Panc1 (cell line): Measurements from ENCODE around the gene ENAH. TPM values are rescaled to one million over a fixed set of nuclear protein-coding genes. Genes with fewer than 3 reads are reported as not detected.
"Not testable (repeated sequence)": the region's sequence is repeated elsewhere in the genome, so short reads cannot be mapped to it uniquely, and the experiment has no call there.

ENCODE experiments used
- ATAC-seq: fragments of 200-7000 bp; cut with Tn5 transposase; 2 replicates; pipeline ENCODE4 v1.9.1; 2020; ENCODE audit warnings: mild to moderate bottlenecking, moderate library complexity
- BruUV-seq: library from RNA; stranded (reverse); fragments of 400-500 nt; replicated peaks from 2 replicates; lab custom pipeline; 2021; lab: Mats Ljungman, UMichigan
- CTCF ChIA-PET: fragments of 300-600 bp; sonication (Branson Sonifier 250); formaldehyde crosslinking; loops from one replicate; lab custom pipeline; 2022; ENCODE audit warnings: antibody characterized with exemption; lab: Charles Lee
- POLR2A ChIA-PET: fragments of 300-600 bp; sonication (Branson Sonifier 250); formaldehyde crosslinking; loops from one replicate; lab custom pipeline; 2022; ENCODE audit warnings: antibody characterized with exemption; lab: Charles Lee
- DNase-seq: peaks from one replicate; pipeline ENCODE4 v3.0.0-alpha.2; 2010; ENCODE audit warnings: low read depth, low spot score
- H3K27ac ChIP-seq: 2 replicates; pipeline ENCODE4 v1.5.1; 2011; ENCODE audit warnings: mild to moderate bottlenecking, low read length, inconsistent platforms
- H3K27me3 ChIP-seq: fragments of 200-500 bp; sonication (Bioruptor generic); 2 replicates; pipeline ENCODE4 v1.6.0; 2014; ENCODE audit warnings: low read length, inconsistent platforms; ENCODE audit not compliant: control insufficient read depth, insufficient read depth
- H3K36me3 ChIP-seq: fragments of 200-500 bp; sonication (Bioruptor generic); 2 replicates; pipeline ENCODE4 v1.5.1; 2014; ENCODE audit warnings: inconsistent platforms, mild to moderate bottlenecking, low read length, moderate library complexity; ENCODE audit not compliant: control insufficient read depth, insufficient read depth
- H3K4me1 ChIP-seq: 2 replicates; pipeline ENCODE4 v1.5.1; 2011; ENCODE audit warnings: inconsistent platforms, mild to moderate bottlenecking, low read length, moderate library complexity; ENCODE audit not compliant: control insufficient read depth, insufficient read depth
- H3K4me3 ChIP-seq, 2 experiments: 2 replicates each; pipeline ENCODE4 v1.5.1; 2011 to 2012; ENCODE audit warnings: low read depth in 2 of 2, low read length in 2 of 2, mild to moderate bottlenecking in 2 of 2, inconsistent platforms in 1 of 2, moderate library complexity in 1 of 2
- H3K9me3 ChIP-seq: fragments of 200-500 bp; sonication (Bioruptor generic); 2 replicates; pipeline ENCODE4 v1.5.1; 2014; ENCODE audit warnings: low read depth, mild to moderate bottlenecking, inconsistent platforms, low read length, moderate library complexity; ENCODE audit not compliant: control insufficient read depth, insufficient read depth
- SIN3A ChIP-seq: IDR thresholded peaks from 2 replicates; pipeline ENCODE4 v1.6.1; 2012; ENCODE audit warnings: low read depth, mild to moderate bottlenecking, low read length, moderate library complexity, borderline replicate concordance; ENCODE audit not compliant: insufficient read depth
- in situ Hi-C: cut with HindIII; loops from 2 replicates; pipeline ENCODE4 v1.10.0; 2016; ENCODE audit warnings: low sequenced_read_pairs, low pct_unique_long_range_greater_than_20kb
- intact Hi-C: fragments of 100-400 bp; cut with micrococcal nuclease; formaldehyde crosslinking; loops from one replicate; pipeline ENCODE4 v1.10.0; 2022; ENCODE audit not compliant: unreplicated experiment
- total RNA-seq: library from RNA; stranded (reverse); gene quantifications from one replicate; pipeline ENCODE4 v1.2.1, GENCODE V29; 2021; ENCODE audit not compliant: unreplicated experiment
- TF ChIP-seq, protein P1 (sequence below): fragments of 450-650 bp; IDR thresholded peaks from 2 replicates; pipeline ENCODE4 v1.5.1; 2017; ENCODE audit warnings: mild to moderate bottlenecking
- TF ChIP-seq, protein P2 (sequence below), 2 experiments: IDR thresholded peaks; 2 replicates each; pipeline ENCODE4 v1.6.1; 2011 to 2012; ENCODE audit warnings: low read depth in 2 of 2, control low read depth in 1 of 2, low read length in 1 of 2, mild to moderate bottlenecking in 1 of 2, moderate library complexity in 1 of 2; ENCODE audit not compliant: insufficient read depth in 1 of 2

The ENAH gene
- total RNA-seq, 1 experiment from 2014 or later, result 133 TPM

DNA sequence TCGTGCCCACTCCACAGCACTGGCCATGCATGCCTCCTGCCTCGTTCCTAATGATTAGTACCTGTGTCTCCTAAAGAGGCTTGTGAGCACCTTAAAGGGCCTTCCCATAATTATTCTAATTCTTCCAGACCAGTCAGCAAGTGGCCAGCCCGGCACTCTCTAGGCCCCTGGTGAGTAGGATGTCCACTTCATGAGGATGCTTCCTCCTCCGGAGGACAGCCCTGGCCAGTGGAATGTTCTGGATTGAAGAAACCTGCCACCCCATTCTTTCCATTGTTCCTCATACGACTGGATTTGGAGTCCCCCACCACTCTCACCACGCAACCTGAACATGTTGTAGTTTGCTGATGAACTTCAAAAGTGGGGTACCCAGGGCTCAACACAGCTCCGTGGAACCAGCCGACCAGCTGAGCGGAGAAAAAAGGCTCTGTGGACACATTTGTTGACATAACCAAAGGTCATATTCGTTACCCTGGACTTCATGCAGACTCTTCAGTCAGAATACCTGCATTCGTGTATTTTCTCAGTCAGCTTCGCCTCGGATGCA, 178.4 kb downstream of the ENAH start:
- Histone ChIP-seq H3K4me3 (no peak overlapping the region), H3K9me3 (no peaks in the 10 kb centered on the region), H3K4me1 (no peaks in the 10 kb centered on the region), H3K27me3 (no peaks in the 10 kb centered on the region), H3K36me3 (no peaks in the 10 kb centered on the region), H3K27ac (no peak overlapping the region)
- POLR2A ChIA-PET, result no interaction called here
- no peak for DNase-seq
- no peak for TF ChIP-seq SIN3A
- TF ChIP-seq, protein P1, sequence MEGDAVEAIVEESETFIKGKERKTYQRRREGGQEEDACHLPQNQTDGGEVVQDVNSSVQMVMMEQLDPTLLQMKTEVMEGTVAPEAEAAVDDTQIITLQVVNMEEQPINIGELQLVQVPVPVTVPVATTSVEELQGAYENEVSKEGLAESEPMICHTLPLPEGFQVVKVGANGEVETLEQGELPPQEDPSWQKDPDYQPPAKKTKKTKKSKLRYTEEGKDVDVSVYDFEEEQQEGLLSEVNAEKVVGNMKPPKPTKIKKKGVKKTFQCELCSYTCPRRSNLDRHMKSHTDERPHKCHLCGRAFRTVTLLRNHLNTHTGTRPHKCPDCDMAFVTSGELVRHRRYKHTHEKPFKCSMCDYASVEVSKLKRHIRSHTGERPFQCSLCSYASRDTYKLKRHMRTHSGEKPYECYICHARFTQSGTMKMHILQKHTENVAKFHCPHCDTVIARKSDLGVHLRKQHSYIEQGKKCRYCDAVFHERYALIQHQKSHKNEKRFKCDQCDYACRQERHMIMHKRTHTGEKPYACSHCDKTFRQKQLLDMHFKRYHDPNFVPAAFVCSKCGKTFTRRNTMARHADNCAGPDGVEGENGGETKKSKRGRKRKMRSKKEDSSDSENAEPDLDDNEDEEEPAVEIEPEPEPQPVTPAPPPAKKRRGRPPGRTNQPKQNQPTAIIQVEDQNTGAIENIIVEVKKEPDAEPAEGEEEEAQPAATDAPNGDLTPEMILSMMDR, result no peak
- TF ChIP-seq, protein P2, sequence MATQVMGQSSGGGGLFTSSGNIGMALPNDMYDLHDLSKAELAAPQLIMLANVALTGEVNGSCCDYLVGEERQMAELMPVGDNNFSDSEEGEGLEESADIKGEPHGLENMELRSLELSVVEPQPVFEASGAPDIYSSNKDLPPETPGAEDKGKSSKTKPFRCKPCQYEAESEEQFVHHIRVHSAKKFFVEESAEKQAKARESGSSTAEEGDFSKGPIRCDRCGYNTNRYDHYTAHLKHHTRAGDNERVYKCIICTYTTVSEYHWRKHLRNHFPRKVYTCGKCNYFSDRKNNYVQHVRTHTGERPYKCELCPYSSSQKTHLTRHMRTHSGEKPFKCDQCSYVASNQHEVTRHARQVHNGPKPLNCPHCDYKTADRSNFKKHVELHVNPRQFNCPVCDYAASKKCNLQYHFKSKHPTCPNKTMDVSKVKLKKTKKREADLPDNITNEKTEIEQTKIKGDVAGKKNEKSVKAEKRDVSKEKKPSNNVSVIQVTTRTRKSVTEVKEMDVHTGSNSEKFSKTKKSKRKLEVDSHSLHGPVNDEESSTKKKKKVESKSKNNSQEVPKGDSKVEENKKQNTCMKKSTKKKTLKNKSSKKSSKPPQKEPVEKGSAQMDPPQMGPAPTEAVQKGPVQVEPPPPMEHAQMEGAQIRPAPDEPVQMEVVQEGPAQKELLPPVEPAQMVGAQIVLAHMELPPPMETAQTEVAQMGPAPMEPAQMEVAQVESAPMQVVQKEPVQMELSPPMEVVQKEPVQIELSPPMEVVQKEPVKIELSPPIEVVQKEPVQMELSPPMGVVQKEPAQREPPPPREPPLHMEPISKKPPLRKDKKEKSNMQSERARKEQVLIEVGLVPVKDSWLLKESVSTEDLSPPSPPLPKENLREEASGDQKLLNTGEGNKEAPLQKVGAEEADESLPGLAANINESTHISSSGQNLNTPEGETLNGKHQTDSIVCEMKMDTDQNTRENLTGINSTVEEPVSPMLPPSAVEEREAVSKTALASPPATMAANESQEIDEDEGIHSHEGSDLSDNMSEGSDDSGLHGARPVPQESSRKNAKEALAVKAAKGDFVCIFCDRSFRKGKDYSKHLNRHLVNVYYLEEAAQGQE (IDR thresholded peaks at IDR 0.05; ENCODE audit: insufficient read depth in 1 of 2, low read depth in 2 of 2, low read length in 1 of 2), result no peak
- no peak for ATAC-seq
- intact Hi-C loops (loop anchor here (2.0 to 10.0 kb wide), 4 partner anchors 298 to 590 kb away; partner anchors contain the start of gene H3-3A), in situ Hi-C loops (no loop called here)
- CTCF ChIA-PET, result interaction anchor here (0.6 to 1.2 kb wide), 10 partner anchors 14 to 544 kb away, joined by 3 to 8 read pairs (median 4); partner anchors contain the start of genes SRP9 and TMEM63A
- BruUV-seq, result no TSS peak

DNA sequence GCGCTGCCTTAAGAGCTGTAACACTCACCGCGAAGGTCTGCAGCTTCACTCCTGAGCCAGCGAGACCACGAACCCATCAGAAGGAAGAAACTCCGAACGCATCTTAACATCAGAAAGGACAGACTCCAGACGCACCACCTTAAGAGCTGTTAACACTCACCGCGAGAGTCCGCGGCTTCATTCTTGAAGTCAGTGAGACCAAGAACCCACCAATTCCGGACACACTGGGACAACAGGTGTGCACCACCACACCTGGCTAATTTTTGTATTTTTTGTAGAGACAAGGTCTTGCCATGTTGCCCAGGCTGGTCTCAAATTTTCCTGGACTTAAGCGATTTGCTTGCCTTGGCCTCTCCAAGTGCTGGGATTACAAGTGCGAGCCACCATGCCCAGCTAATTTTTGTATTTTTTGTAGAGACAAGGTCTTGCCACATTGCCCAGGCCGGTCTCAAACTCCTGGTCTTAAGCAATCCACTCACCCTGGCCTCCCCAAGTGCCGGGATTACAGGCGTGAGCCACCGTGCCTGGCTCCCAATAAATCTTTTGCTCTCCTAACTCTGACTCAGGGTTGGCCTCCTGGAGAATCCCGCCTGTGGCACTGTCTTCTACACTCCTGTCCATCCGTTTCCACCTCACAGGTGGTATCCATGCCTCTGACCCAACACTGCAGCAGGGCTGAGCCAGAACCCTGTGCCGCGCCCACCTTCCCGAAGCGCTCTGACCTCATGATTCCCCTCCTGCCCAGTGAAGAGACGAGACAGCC, 179.1 kb downstream of the ENAH start:
- H3K27me3 ChIP-seq, ATAC-seq, H3K36me3 ChIP-seq, DNase-seq, H3K4me1 ChIP-seq, H3K27ac ChIP-seq, H3K4me3 ChIP-seq, in situ Hi-C loops, POLR2A ChIA-PET, BruUV-seq, H3K9me3 ChIP-seq: not testable (repeated sequence)
- intact Hi-C loops, result loop anchor here (2.0 to 10.0 kb wide), 4 partner anchors 299 to 591 kb away; partner anchors contain the start of gene H3-3A
- CTCF ChIA-PET, result interaction anchor here (0.6 to 1.2 kb wide), 8 partner anchors 50 to 438 kb away, joined by 3 to 8 read pairs (median 4); partner anchors contain the start of genes SRP9 and TMEM63A

DNA sequence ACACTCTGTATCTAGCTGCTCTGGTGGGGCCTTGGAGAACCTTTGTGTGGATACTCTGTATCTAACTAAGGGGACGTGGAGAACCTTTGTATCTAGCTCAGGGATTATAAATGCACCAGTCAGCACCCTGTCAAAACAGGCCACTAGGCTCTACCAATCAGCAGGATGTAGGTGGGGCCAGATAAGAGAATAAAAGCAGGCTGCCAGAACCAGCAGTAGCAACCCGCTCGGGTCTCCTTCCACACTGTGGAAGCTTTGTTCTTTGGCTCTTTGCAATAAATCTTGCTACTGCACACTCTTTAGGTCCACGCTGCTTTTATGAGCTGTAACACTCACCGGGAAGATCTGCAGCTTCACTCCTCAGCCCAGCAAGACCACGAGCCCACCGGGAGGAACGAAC, 179.7 kb downstream of the ENAH start:
- H3K27ac ChIP-seq, in situ Hi-C loops, POLR2A ChIA-PET, H3K4me3 ChIP-seq, ATAC-seq, H3K36me3 ChIP-seq, DNase-seq, H3K4me1 ChIP-seq, H3K9me3 ChIP-seq, BruUV-seq, H3K27me3 ChIP-seq: not testable (repeated sequence)
- intact Hi-C loops, result loop anchor here (10.0 kb wide), 1 partner anchor 592 kb away; the partner anchor contains the start of gene H3-3A
- CTCF ChIA-PET, result interaction anchor here (0.7 kb wide), 1 partner anchor 426 kb away, joined by 3 read pairs; no protein-coding TSS in a partner anchor
